K562 (cell line): ENCODE data around the gene UBE2L5. TPM values are rescaled to one million over a fixed set of nuclear protein-coding genes. Genes with fewer than 3 reads are reported as not detected.
A peak's percentile ranks its signal among the peaks of the same experiment; 100 is the strongest.

Source experiments
- ATAC-seq: fragments of 200-7000 bp; cut with Tn5 transposase; 3 replicates; pipeline ENCODE4 v1.9.1; 2020; ENCODE audit warnings: moderate library complexity
- BruUV-seq: library from RNA; stranded (reverse); fragments of 400-500 nt; replicated peaks from 2 replicates; lab custom pipeline; 2021; lab: Mats Ljungman, UMichigan
- CTCF ChIA-PET: fragments of 300-600 bp; formaldehyde crosslinking; extraction: SDS; loops from one replicate; lab custom pipeline; 2021; ENCODE audit warnings: low intra/inter-chr PET ratio; lab: Yijun Ruan, JAX
- POLR2A ChIA-PET: fragments of 300-600, 350-650 bp; sonication (Branson Sonifier 250); formaldehyde crosslinking; extraction: SDS; loops from one replicate; lab custom pipeline; 2021; ENCODE audit warnings: antibody characterized with exemption, inconsistent platforms; lab: Yijun Ruan, JAX
- DNase-seq, 4 experiments: peaks; one replicate each; pipeline versions ENCODE4 v3.0.0 to v3.0.0-alpha.2; 2011 to 2018; ENCODE audit warnings: low spot score in 3 of 4, mixed read lengths in 3 of 4; ENCODE audit errors: extremely low read depth in 1 of 4
- FAIRE-seq: peaks from 2 replicates; lab custom pipeline; 2011; peaks lifted over from hg19 to GRCh38; lab: Jason Lieb, UNC
- H2AFZ ChIP-seq: 2 replicates; pipeline ENCODE4 v1.6.0; 2011; ENCODE audit warnings: low read depth, low read length, control low read depth, inconsistent platforms
- H3K27ac ChIP-seq: fragments of 200-600 bp; 3 replicates; pipeline ENCODE4 v1.8.0; 2011; ENCODE audit warnings: low read depth, mild to moderate bottlenecking, control low read depth, inconsistent platforms, low read length, moderate library complexity, mixed read lengths; ENCODE audit errors: extremely low read depth
- H3K27me3 ChIP-seq, 2 experiments: fragments of 300-600 bp in 1 of 2; 2 replicates in 1 of 2; 3 replicates in 1 of 2; pipeline versions ENCODE4 v1.6.0 to v1.8.0; 2011; ENCODE audit warnings: inconsistent platforms in 2 of 2, low read length in 2 of 2, mild to moderate bottlenecking in 1 of 2, mixed read lengths in 1 of 2, moderate library complexity in 1 of 2; ENCODE audit not compliant: control insufficient read depth in 2 of 2, insufficient read depth in 2 of 2
- H3K36me3 ChIP-seq: fragments of 300-600 bp; 3 replicates; pipeline ENCODE4 v1.8.0; 2011; ENCODE audit warnings: mild to moderate bottlenecking, low read length, inconsistent platforms; ENCODE audit not compliant: control insufficient read depth, insufficient read depth
- H3K4me1 ChIP-seq, 2 experiments: fragments of 200-600 bp in 1 of 2; replicated peaks in 1 of 2; 2 replicates in 1 of 2; 3 replicates in 1 of 2; pipeline versions ENCODE4 v1.5.1 to v1.8.0; 2011; ENCODE audit warnings: inconsistent platforms in 2 of 2, low read length in 2 of 2, mild to moderate bottlenecking in 1 of 2, mixed read lengths in 1 of 2, moderate library complexity in 1 of 2; ENCODE audit not compliant: control insufficient read depth in 2 of 2, insufficient read depth in 2 of 2
- H3K4me2 ChIP-seq: 2 replicates; pipeline ENCODE4 v1.6.1; 2011; ENCODE audit warnings: low read length, control low read depth, inconsistent platforms, mixed read lengths; ENCODE audit not compliant: insufficient read depth
- H3K4me3 ChIP-seq: fragments of 200-600 bp; sonication (generic), shearing (Covaris generic); 2 replicates; pipeline ENCODE4 v1.5.1; 2016; ENCODE audit warnings: control low read depth, inconsistent platforms
- H3K79me2 ChIP-seq: fragments of 200-600 bp; 3 replicates; pipeline ENCODE4 v1.8.0; 2011; ENCODE audit warnings: low read length, inconsistent platforms; ENCODE audit not compliant: control insufficient read depth, insufficient read depth
- H3K9ac ChIP-seq, 2 experiments: 2 replicates each; pipeline versions ENCODE4 v1.6.0 to v1.6.1; 2011; ENCODE audit warnings: low read depth in 2 of 2, low read length in 2 of 2, control low read depth in 1 of 2, inconsistent platforms in 1 of 2, mild to moderate bottlenecking in 1 of 2, mixed read lengths in 1 of 2; ENCODE audit not compliant: insufficient read depth in 1 of 2
- H3K9me1 ChIP-seq: one replicate; pipeline ENCODE4 v1.6.0; 2011; ENCODE audit warnings: inconsistent platforms, mild to moderate bottlenecking, low read length, moderate library complexity; ENCODE audit not compliant: control insufficient read depth, insufficient read depth
- H3K9me3 ChIP-seq: replicated peaks from 2 replicates; pipeline ENCODE4 v1.5.1; 2011; ENCODE audit warnings: low read depth, low read length, inconsistent platforms; ENCODE audit not compliant: control insufficient read depth, insufficient read depth
- H4K20me1 ChIP-seq: replicated peaks from 2 replicates; pipeline ENCODE4 v1.6.1; 2011; ENCODE audit warnings: low read length, inconsistent platforms, mixed read lengths; ENCODE audit not compliant: control insufficient read depth, insufficient read depth
- CC2D1A ChIP-seq: fragments of 450-650 bp; IDR thresholded peaks from 2 replicates; pipeline ENCODE4 v1.6.1; 2017; ENCODE audit warnings: mild to moderate bottlenecking
- FIP1L1 ChIP-seq: fragments of 200-400 bp; formaldehyde crosslinking; IDR thresholded peaks from 2 replicates; pipeline ENCODE4 v1.6.1; 2018; ENCODE audit warnings: mild to moderate bottlenecking, low read depth, low read length; ENCODE audit not compliant: poor library complexity, severe bottlenecking
- SRSF9 ChIP-seq: fragments of 200-400 bp; formaldehyde crosslinking; IDR thresholded peaks from 2 replicates; pipeline ENCODE4 v1.6.1; 2017; ENCODE audit warnings: low read depth, low read length, borderline replicate concordance
- STAT5B ChIP-seq: fragments of 250-450 bp; sonication (Bioruptor Pico); IDR thresholded peaks from 2 replicates; pipeline ENCODE4 v1.8.0; 2021; ENCODE audit warnings: mild to moderate bottlenecking, inconsistent platforms
- TFAM ChIP-seq: fragments of 250-450 bp; sonication (Bioruptor Pico); conservative IDR thresholded peaks from 2 replicates; pipeline ENCODE4 v1.5.0; 2021; ENCODE audit warnings: mild to moderate bottlenecking, moderate library complexity
- XRCC3 ChIP-seq: fragments of 450-650 bp; IDR thresholded peaks from 2 replicates; pipeline ENCODE4 v1.6.1; 2017; ENCODE audit warnings: mild to moderate bottlenecking, moderate library complexity
- ZBTB11 ChIP-seq, 3 experiments: fragments of 200-800 bp in 1 of 3; fragments of 250-450 bp in 1 of 3; fragments of 450-650 bp in 1 of 3; sonication (Bioruptor Pico) in 1 of 3; sonication (Bioruptor generic) in 1 of 3; formaldehyde crosslinking in 1 of 3; IDR thresholded peaks; 2 replicates each; pipeline versions ENCODE4 v1.6.1 to v1.8.0; 2016 to 2022; ENCODE audit warnings: mild to moderate bottlenecking in 2 of 3, missing genetic modification characterization in 2 of 3, missing compliant biosample characterization in 1 of 3, moderate library complexity in 1 of 3
- ZBTB12 ChIP-seq: fragments of 250-450 bp; sonication (Bioruptor Pico); IDR thresholded peaks from 2 replicates; pipeline ENCODE4 v1.4.0; 2020
- ZNF311 ChIP-seq: fragments of 250-450 bp; sonication (Bioruptor Pico); IDR thresholded peaks from 2 replicates; pipeline ENCODE4 v1.4.0; 2020; ENCODE audit warnings: mild to moderate bottlenecking, moderate library complexity
- ZNF583 ChIP-seq: fragments of 250-450 bp; sonication (Bioruptor Pico); IDR thresholded peaks from 2 replicates; pipeline ENCODE4 v1.4.0; 2020
- ZNF785 ChIP-seq: fragments of 250-450 bp; sonication (Bioruptor Pico); IDR thresholded peaks from 2 replicates; pipeline ENCODE4 v1.4.0; 2020; ENCODE audit warnings: mild to moderate bottlenecking
- ZSCAN29 ChIP-seq: fragments of 450-650 bp; IDR thresholded peaks from 2 replicates; pipeline ENCODE4 v1.6.1; 2017
- WGBS: fragments of 100-300 bp; shearing (Covaris generic); methylation state at CpG from one replicate; pipeline ENCODE4 v1.1.6; 2016; ENCODE audit warnings: low coverage, mixed read lengths; ENCODE audit not compliant: insufficient coverage; ENCODE audit errors: missing lambda C conversion rate; 5-methylcytosine and 5-hydroxymethylcytosine counted together
- in situ Hi-C: fragments of 300-500 bp; cut with MboI; formaldehyde crosslinking; loops from 4 replicates; pipeline ENCODE4 v1.15.0; 2018; ENCODE audit warnings: inconsistent platforms, mixed read lengths
- intact Hi-C: fragments of 100-400 bp; cut with micrococcal nuclease; formaldehyde crosslinking; loops from 2 replicates; pipeline ENCODE4 v1.14.2; 2022
- polyA plus RNA-seq, 8 experiments: library from polyadenylated mRNA; depleted of rRNA in 4 of 8; stranded (reverse) in 5 of 8; unstranded in 3 of 8; fragments of >200 nt; fragmentation: Nextera tagmentation in 2 of 8; fragmentation: Illumina TruSeq in 1 of 8; extraction: Ambion mirVana in 2 of 8; extraction: Trizol in 1 of 8; gene quantifications; 2 replicates each; pipeline versions ENCODE4 v1.2.1 to v1.2.3, GENCODE V29; 2011 to 2014; ENCODE audit warnings: inconsistent platforms in 1 of 8, missing spikeins in 1 of 8
- total RNA-seq, 7 experiments: library from RNA; depleted of rRNA in 6 of 7; stranded (reverse); fragments of >200 nt in 6 of 7; fragmentation: Illumina TruSeq in 2 of 7; extraction: Trizol in 2 of 7; gene quantifications; 2 replicates each; pipeline versions ENCODE4 v1.2.1 to v1.2.3, GENCODE V29; 2011 to 2021; ENCODE audit warnings: low replicate concordance in 1 of 7

UBE2L5 gene
- total and polyA plus RNA-seq, 9 of the 15 experiments (the other 6 are each of a cell fraction or from before 2014, with no cell fraction given) = 0.22 to 1.5 (median 0.86) TPM; not detected in 6

GRCh38 chr13:30440910-30441703, 18.8 kb downstream of the UBE2L5 start (continued):
- TF ChIP-seq STAT5B (CRISPR knock-in tag) (no peak), ZBTB12 (CRISPR knock-in tag) (no peak)

- Histone ChIP-seq H3K9me3 (no peaks in the 10 kb centered on the region), H4K20me1 (no peaks in the 10 kb centered on the region), H3K9ac (no peak overlapping the region), H3K36me3 (no peaks in the 10 kb centered on the region), H3K27me3 (no peaks in the 10 kb centered on the region; a peak in 1 of 5 replicates), H3K4me3 (no peak overlapping the region), H3K4me1 (peaks cover 0 to 6% of the 10 kb centered on the region in 2 experiments; a peak in 2 of 5 replicates), H3K4me2 (no peak overlapping the region), H3K27ac (no peak overlapping the region), H3K79me2 (no peaks in the 10 kb centered on the region), H2AFZ (peak overlapping the region; percentile 59; the same call in 1 of the 2 replicates), H3K9me1 (no peaks in the 10 kb centered on the region)
- no peak for FAIRE-seq
- WGBS = 8% methylated on average over 5 of the region's 5 CpGs
- ChIA-PET CTCF (no interaction called here), POLR2A (interaction anchor here (0.6 to 2.6 kb wide), 3 partner anchors 12 to 502 kb away, joined by 4 to 11 read pairs (median 4); no protein-coding TSS in a partner anchor)
- TF ChIP-seq ZSCAN29 (no peak), XRCC3 (no peak), ZNF785 (CRISPR knock-in tag) (no peak), CC2D1A (no peak), ZBTB11 (CRISPR knock-in tag; IDR thresholded peaks at IDR 0.05) (no peak), TFAM (CRISPR knock-in tag) (no peak), ZNF311 (CRISPR knock-in tag) (no peak), SRSF9 (no peak), FIP1L1 (no peak), ZNF583 (CRISPR knock-in tag) (no peak)
- in situ Hi-C loops (no loop called here), intact Hi-C loops (no loop called here)
- BruUV-seq = no TSS peak
- no peak for DNase-seq
- no peak for ATAC-seq
Measured at GRCh38 chr13:30442926-30443325, 20.6 kb downstream of the UBE2L5 start.
